ENCODE results near the gene STAMBP.
A peak's percentile ranks its signal among the peaks of the same experiment; 100 is the strongest.

The STAMBP gene

GRCh38 chr2:73915437-73915993 lies 86.8 kb downstream of the STAMBP start:
- Histone ChIP-seq H3K4me2 (no peak overlapping the region), H3K9ac (no peak overlapping the region), H3K4me3 (no peak overlapping the region), H3K36me3 (no peaks in the 10 kb centered on the region), H3K9me3 (no peaks in the 10 kb centered on the region), H3K27me3 (no peaks in the 10 kb centered on the region), H3K27ac (no peak overlapping the region), H4K20me1 (no peaks in the 10 kb centered on the region), H3K4me1 (peaks cover 10% of the 10 kb centered on the region; the same call in 1 of the 2 replicates)
- TF ChIP-seq Cebpa-rat (IDR thresholded peaks at IDR 0.05): no peak

- no peaks in the 10 kb centered on the region for H3K36me3 ChIP-seq
- H3K4me1 ChIP-seq: peaks cover 17% of the 10 kb centered on the region; the same call in 1 of the 2 replicates
- H3K27me3 ChIP-seq: no peaks in the 10 kb centered on the region
- no peak for TF ChIP-seq Cebpa-rat (IDR thresholded peaks at IDR 0.05)
- H3K4me3 ChIP-seq: no peak overlapping the region
- H3K9ac ChIP-seq: no peak overlapping the region
- no peaks in the 10 kb centered on the region for H3K9me3 ChIP-seq
- no peaks in the 10 kb centered on the region for H4K20me1 ChIP-seq
- no peak overlapping the region for H3K27ac ChIP-seq
- no peak overlapping the region for H3K4me2 ChIP-seq
Measured at GRCh38 chr2:73916666-73917065, 87.9 kb downstream of the STAMBP start.

GRCh38 chr2:73917296-73917695 lies 88.5 kb downstream of the STAMBP start:
- H4K20me1 ChIP-seq: no peaks in the 10 kb centered on the region
- H3K4me2 ChIP-seq: peak overlapping the region; percentile 21; the same call in 1 of the 2 replicates
- no peaks in the 10 kb centered on the region for H3K36me3 ChIP-seq
- H3K27ac ChIP-seq: no peak overlapping the region
- no peaks in the 10 kb centered on the region for H3K27me3 ChIP-seq
- no peak overlapping the region for H3K4me3 ChIP-seq
- no peaks in the 10 kb centered on the region for H3K9me3 ChIP-seq
- H3K9ac ChIP-seq: no peak overlapping the region
- no peak for TF ChIP-seq Cebpa-rat (IDR thresholded peaks at IDR 0.05)
- peaks cover 17% of the 10 kb centered on the region; the same call in 1 of the 2 replicates for H3K4me1 ChIP-seq

GRCh38 chr2:73917696-73918207 lies 89.0 kb downstream of the STAMBP start:
- Histone ChIP-seq H3K4me2 (peak overlapping the region; percentile 21; the same call in 1 of the 2 replicates), H3K27ac (no peak overlapping the region), H3K9ac (no peak overlapping the region), H3K4me3 (no peak overlapping the region), H3K9me3 (no peaks in the 10 kb centered on the region), H4K20me1 (no peaks in the 10 kb centered on the region), H3K4me1 (peaks cover 17% of the 10 kb centered on the region; the same call in 1 of the 2 replicates), H3K27me3 (no peaks in the 10 kb centered on the region), H3K36me3 (no peaks in the 10 kb centered on the region)
- no peak for TF ChIP-seq Cebpa-rat (IDR thresholded peaks at IDR 0.05)

- no peaks in the 10 kb centered on the region for H3K27me3 ChIP-seq
- H4K20me1 ChIP-seq: no peaks in the 10 kb centered on the region
- no peak for TF ChIP-seq Cebpa-rat (IDR thresholded peaks at IDR 0.05)
- no peak overlapping the region for H3K4me2 ChIP-seq
- H3K4me1 ChIP-seq: peaks cover 17% of the 10 kb centered on the region; the same call in 1 of the 2 replicates
- no peaks in the 10 kb centered on the region for H3K9me3 ChIP-seq
- H3K36me3 ChIP-seq: no peaks in the 10 kb centered on the region
- no peak overlapping the region for H3K9ac ChIP-seq
- H3K4me3 ChIP-seq: no peak overlapping the region
- H3K27ac ChIP-seq: no peak overlapping the region
Measured at GRCh38 chr2:73918856-73919255, 90.1 kb downstream of the STAMBP start.

- Histone ChIP-seq H3K4me3 (no peak overlapping the region), H3K4me1 (peaks cover 17% of the 10 kb centered on the region; the same call in 1 of the 2 replicates), H3K9me3 (no peaks in the 10 kb centered on the region), H4K20me1 (no peaks in the 10 kb centered on the region), H3K4me2 (no peak overlapping the region), H3K36me3 (no peaks in the 10 kb centered on the region), H3K27me3 (no peaks in the 10 kb centered on the region), H3K9ac (no peak overlapping the region), H3K27ac (no peak overlapping the region)
- TF ChIP-seq Cebpa-rat (IDR thresholded peaks at IDR 0.05): no peak
Measured at GRCh38 chr2:73919596-73920228, 91.0 kb downstream of the STAMBP start.

- Histone ChIP-seq H3K4me3 (no peak overlapping the region), H3K36me3 (no peaks in the 10 kb centered on the region), H4K20me1 (no peaks in the 10 kb centered on the region), H3K9me3 (no peaks in the 10 kb centered on the region), H3K9ac (no peak overlapping the region), H3K4me1 (peaks cover 18% of the 10 kb centered on the region), H3K27me3 (no peaks in the 10 kb centered on the region), H3K4me2 (no peak overlapping the region), H3K27ac (no peak overlapping the region)
- TF ChIP-seq Cebpa-rat (IDR thresholded peaks at IDR 0.05): no peak
Measured at GRCh38 chr2:73920577-73921545, 92.1 kb downstream of the STAMBP start.

GRCh38 chr2:73921581-73921980 lies 92.8 kb downstream of the STAMBP start:
- Histone ChIP-seq H3K4me2 (no peak overlapping the region), H3K9me3 (no peaks in the 10 kb centered on the region)
- TF ChIP-seq Cebpa-rat (IDR thresholded peaks at IDR 0.05): no peak

GRCh38 chr2:73922681-73923080 lies 93.9 kb downstream of the STAMBP start:
- no peak overlapping the region for H3K9ac ChIP-seq
- no peak overlapping the region for H3K4me2 ChIP-seq

More at GRCh38 chr2:73921581-73921980, 92.8 kb downstream of the STAMBP start:
- no peaks in the 10 kb centered on the region for H3K36me3 ChIP-seq
- H3K27ac ChIP-seq: no peak overlapping the region
- no peak overlapping the region for H3K9ac ChIP-seq
- H3K27me3 ChIP-seq: no peaks in the 10 kb centered on the region
- H3K4me3 ChIP-seq: no peak overlapping the region
- peaks cover 23% of the 10 kb centered on the region for H3K4me1 ChIP-seq
- no peaks in the 10 kb centered on the region for H4K20me1 ChIP-seq

More at GRCh38 chr2:73922681-73923080, 93.9 kb downstream of the STAMBP start:
- TF ChIP-seq Cebpa-rat (IDR thresholded peaks at IDR 0.05): no peak
- H3K36me3 ChIP-seq: no peaks in the 10 kb centered on the region
- H3K27me3 ChIP-seq: no peaks in the 10 kb centered on the region
- no peaks in the 10 kb centered on the region for H3K9me3 ChIP-seq
- H3K4me3 ChIP-seq: no peak overlapping the region
- H3K27ac ChIP-seq: no peak overlapping the region
- H3K4me1 ChIP-seq: peaks cover 21% of the 10 kb centered on the region
- no peaks in the 10 kb centered on the region for H4K20me1 ChIP-seq

Data from BLaER1 (cell line).